B cell (primary cell): ENCODE data around the gene ANKRD66.

Experiments used
- CTCF ChIP-seq: fragments of 200-600 bp; IDR thresholded peaks from one replicate; pipeline ENCODE4 v1.8.0; 2022; ENCODE audit warnings: antibody characterized with exemption, mild to moderate bottlenecking
- EZH2 ChIP-seq: IDR thresholded peaks from 2 replicates; pipeline ENCODE4 v1.6.1; 2012; ENCODE audit warnings: borderline replicate concordance, low read depth, mild to moderate bottlenecking, moderate library complexity, low read length; ENCODE audit not compliant: insufficient read depth, poor library complexity, severe bottlenecking

DNA sequence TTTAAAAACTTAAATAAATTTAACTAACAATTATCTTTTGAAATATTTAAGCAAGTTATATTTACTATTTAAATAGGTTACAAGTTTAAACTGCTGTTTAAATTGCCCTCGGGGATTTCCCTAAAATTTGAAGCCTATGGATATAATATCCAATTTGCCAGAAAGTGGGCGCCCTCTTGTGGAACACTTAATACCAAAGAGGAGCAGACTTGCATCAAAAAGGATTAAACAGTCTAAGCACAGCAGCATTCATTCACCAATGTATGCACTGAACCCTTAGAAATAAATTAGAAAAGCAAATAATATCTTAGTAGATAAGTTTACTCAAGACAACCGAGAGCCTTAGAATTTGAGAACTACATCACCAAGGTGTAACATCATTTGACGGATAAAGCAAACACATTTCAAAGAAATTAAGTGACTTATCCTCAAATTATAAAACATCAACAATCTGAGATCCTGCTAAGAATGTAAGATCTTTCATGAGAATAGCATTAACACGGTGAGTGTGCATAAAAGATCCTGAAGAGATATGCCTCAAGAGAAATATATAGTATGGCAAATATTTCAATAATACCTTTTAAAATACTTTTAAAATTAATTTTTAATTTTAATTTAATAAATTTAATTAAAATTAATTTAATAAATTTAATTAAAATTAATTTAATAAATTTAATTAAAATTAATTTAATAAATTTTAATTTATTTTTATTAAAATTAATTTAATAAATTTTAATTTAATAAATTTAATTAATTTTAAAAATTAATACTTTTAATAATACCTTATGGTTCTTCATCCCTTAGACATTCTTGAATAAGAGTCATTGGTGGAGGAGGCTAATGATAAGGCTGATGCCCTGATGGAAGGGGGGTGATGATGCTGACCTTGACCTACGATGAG, 35.0 kb downstream of the ANKRD66 start:
- TF ChIP-seq CTCF = peak; percentile 48
- TF ChIP-seq EZH2 = no peak
